Natural killer cell (primary cell): ENCODE results near the gene TAP1. TPM values are rescaled to one million over a fixed set of nuclear protein-coding genes. Genes with fewer than 3 reads are reported as not detected.

Experiments
- ATAC-seq, 3 donors: fragments of 150-1000 bp in 2 of 3; fragments of 200-7000 bp in 1 of 3; cut with Tn5 transposase; 1 replicate in 1 of 3; 2 replicates in 2 of 3; pipeline ENCODE4 v1.10.0; 2021; ENCODE audit warnings: mild to moderate bottlenecking in 2 of 3, moderate library complexity in 2 of 3
- DNase-seq, 2 donors: peaks; one replicate each; pipeline versions ENCODE4 v3.0.0 to v3.0.0-alpha.2; 2013 to 2021; ENCODE audit warnings: mixed read lengths in 1 of 2
- H3K27ac ChIP-seq: one replicate; pipeline ENCODE4 v1.5.1; 2013; ENCODE audit warnings: mild to moderate bottlenecking, low read length
- H3K27me3 ChIP-seq: one replicate; pipeline ENCODE4 v1.6.1; 2013; ENCODE audit warnings: low read length; ENCODE audit not compliant: control insufficient read depth, insufficient read depth
- H3K36me3 ChIP-seq: one replicate; pipeline ENCODE4 v1.6.1; 2013; ENCODE audit warnings: low read length; ENCODE audit not compliant: control insufficient read depth, insufficient read depth
- H3K4me1 ChIP-seq: one replicate; pipeline ENCODE4 v1.6.1; 2013; ENCODE audit warnings: low read length; ENCODE audit not compliant: control insufficient read depth, insufficient read depth
- H3K4me3 ChIP-seq: one replicate; pipeline ENCODE4 v1.5.1; 2013; ENCODE audit warnings: low read length
- H3K9me3 ChIP-seq: one replicate; pipeline ENCODE4 v1.6.1; 2013; ENCODE audit warnings: low read length; ENCODE audit not compliant: control insufficient read depth, insufficient read depth
- H3K27ac Mint-ChIP-seq, 2 donors: one replicate each; pipeline ENCODE4 v1.8.0; 2022; ENCODE audit warnings: mild to moderate bottlenecking in 2 of 2, mixed read lengths in 2 of 2, moderate library complexity in 1 of 2
- H3K27me3 Mint-ChIP-seq, 2 donors: one replicate each; pipeline ENCODE4 v1.8.0; 2022; ENCODE audit warnings: low read depth in 2 of 2, mixed read lengths in 2 of 2
- H3K36me3 Mint-ChIP-seq: one replicate; pipeline ENCODE4 v1.8.0; 2022; ENCODE audit warnings: mixed read lengths
- H3K4me1 Mint-ChIP-seq, 2 donors: one replicate each; pipeline ENCODE4 v1.8.0; 2022; ENCODE audit warnings: mixed read lengths in 2 of 2
- H3K4me3 Mint-ChIP-seq: one replicate; pipeline ENCODE4 v1.8.0; 2022; ENCODE audit warnings: mild to moderate bottlenecking, moderate library complexity, mixed read lengths
- H3K9me3 Mint-ChIP-seq, 2 donors: one replicate each; pipeline ENCODE4 v1.8.0; 2022; ENCODE audit warnings: mixed read lengths in 2 of 2
- WGBS: methylation state at CpG from one replicate; pipeline ENCODE4 v1.1.7; 2013; ENCODE audit warnings: missing lambda C conversion rate; ENCODE audit not compliant: insufficient coverage; 5-methylcytosine and 5-hydroxymethylcytosine counted together
- intact Hi-C: fragments of 100-400 bp; cut with micrococcal nuclease; formaldehyde crosslinking; loops from one replicate; pipeline ENCODE4 v1.14.2; 2022
- total RNA-seq, 4 donors: library from RNA; stranded (reverse); fragments of 120-200 nt in 1 of 4; gene quantifications; one replicate each; pipeline versions ENCODE4 v1.2.3 to v1.2.4, GENCODE V29; 2013 to 2022
- TF ChIP-seq, protein P1 (sequence below): fragments of 200-600 bp; IDR thresholded peaks from one replicate; pipeline ENCODE4 v1.8.0; 2022; ENCODE audit warnings: antibody characterized with exemption

The TAP1 gene
- total RNA-seq, 3 donors from 2014 or later (not counting 1 experiment from before 2014, with no cell fraction given): 134 to 193 (median 179) TPM

DNA sequence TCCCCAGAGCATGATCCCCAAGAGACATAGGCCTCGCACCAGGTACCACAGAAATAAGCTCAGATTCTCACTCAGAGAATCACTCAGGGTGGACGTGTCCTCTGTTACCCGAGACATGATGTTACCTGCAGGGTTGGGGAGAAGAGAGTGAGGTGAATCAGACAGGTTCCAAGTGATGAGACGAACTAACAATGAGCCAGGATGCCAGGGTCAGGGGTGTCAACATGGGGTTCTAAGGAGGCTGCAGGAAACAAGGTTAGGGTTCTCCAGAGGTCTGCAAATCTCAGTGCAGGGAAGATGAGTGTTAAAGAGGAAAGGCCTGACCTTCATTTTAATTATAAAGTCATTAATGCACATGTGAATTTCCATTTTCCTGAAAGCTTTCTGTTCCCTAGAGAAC is 2.5 kb downstream of the TAP1 start:
- whole genome bisulfite sequencing: 88% methylated on average over 4 of the region's 4 CpGs
- peak overlapping the region; percentile 1 for H3K27ac ChIP-seq

DNA sequence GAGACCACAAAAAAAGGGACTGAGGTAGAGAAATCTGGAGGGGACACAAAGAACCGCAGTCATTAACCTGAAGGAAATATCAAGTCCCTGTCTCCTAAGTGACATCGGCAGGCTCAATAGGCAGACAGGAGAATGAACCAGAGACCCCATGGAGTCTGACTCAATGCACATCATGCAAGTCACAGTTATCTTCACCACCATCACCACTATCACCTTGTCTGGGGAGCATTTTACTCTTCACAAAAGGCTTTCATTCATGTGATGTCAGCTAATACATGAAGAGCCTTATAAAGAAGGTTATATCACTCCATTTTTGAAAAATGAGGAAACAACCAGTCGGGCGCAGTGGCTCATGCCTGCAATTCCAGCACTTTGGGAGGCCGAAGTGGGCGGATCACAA is 4.4 kb downstream of the TAP1 start:
- no peak for DNase-seq
- Mint-ChIP-seq H3K27me3 (no peaks in the 10 kb centered on the region), H3K27ac (peak overlapping the region; percentile 96 to 100), H3K36me3 (peaks cover 40% of the 10 kb centered on the region), H3K4me3 (peak overlapping the region; percentile 33), H3K9me3 (no peaks in the 10 kb centered on the region), H3K4me1 (peaks cover 82 to 91% of the 10 kb centered on the region in 2 donors)
- Histone ChIP-seq H3K27me3 (no peaks in the 10 kb centered on the region), H3K36me3 (peaks cover 72% of the 10 kb centered on the region), H3K4me3 (no peak overlapping the region), H3K4me1 (peaks cover 75% of the 10 kb centered on the region), H3K9me3 (no peaks in the 10 kb centered on the region), H3K27ac (no peak overlapping the region)
- TF ChIP-seq, protein P1, sequence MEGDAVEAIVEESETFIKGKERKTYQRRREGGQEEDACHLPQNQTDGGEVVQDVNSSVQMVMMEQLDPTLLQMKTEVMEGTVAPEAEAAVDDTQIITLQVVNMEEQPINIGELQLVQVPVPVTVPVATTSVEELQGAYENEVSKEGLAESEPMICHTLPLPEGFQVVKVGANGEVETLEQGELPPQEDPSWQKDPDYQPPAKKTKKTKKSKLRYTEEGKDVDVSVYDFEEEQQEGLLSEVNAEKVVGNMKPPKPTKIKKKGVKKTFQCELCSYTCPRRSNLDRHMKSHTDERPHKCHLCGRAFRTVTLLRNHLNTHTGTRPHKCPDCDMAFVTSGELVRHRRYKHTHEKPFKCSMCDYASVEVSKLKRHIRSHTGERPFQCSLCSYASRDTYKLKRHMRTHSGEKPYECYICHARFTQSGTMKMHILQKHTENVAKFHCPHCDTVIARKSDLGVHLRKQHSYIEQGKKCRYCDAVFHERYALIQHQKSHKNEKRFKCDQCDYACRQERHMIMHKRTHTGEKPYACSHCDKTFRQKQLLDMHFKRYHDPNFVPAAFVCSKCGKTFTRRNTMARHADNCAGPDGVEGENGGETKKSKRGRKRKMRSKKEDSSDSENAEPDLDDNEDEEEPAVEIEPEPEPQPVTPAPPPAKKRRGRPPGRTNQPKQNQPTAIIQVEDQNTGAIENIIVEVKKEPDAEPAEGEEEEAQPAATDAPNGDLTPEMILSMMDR: no peak
- intact Hi-C loops: no loop called here
- ATAC-seq: no peak
- WGBS: 81% methylated on average over 6 of the region's 6 CpGs

More for the DNA sequence above, 2.5 kb downstream of the TAP1 start:
- Mint-ChIP-seq H3K27me3 (no peaks in the 10 kb centered on the region), H3K27ac (peak overlapping the region; percentile 100), H3K4me3 (peak overlapping the region; percentile 99), H3K36me3 (peaks cover 40% of the 10 kb centered on the region), H3K4me1 (peaks cover 80 to 91% of the 10 kb centered on the region in 2 donors), H3K9me3 (no peaks in the 10 kb centered on the region)
- Histone ChIP-seq H3K36me3 (peaks cover 63% of the 10 kb centered on the region), H3K9me3 (no peaks in the 10 kb centered on the region), H3K4me3 (no peak overlapping the region), H3K27me3 (no peaks in the 10 kb centered on the region), H3K4me1 (peaks cover 79% of the 10 kb centered on the region)
- intact Hi-C loops: loop anchor here (5.0 kb wide), 1 partner anchor 351 kb away; the partner anchor contains the start of genes HSD17B8, RXRB and SLC39A7
- DNase-seq (no peak), ATAC-seq (no peak)
- TF ChIP-seq, protein P1: no peak

DNA sequence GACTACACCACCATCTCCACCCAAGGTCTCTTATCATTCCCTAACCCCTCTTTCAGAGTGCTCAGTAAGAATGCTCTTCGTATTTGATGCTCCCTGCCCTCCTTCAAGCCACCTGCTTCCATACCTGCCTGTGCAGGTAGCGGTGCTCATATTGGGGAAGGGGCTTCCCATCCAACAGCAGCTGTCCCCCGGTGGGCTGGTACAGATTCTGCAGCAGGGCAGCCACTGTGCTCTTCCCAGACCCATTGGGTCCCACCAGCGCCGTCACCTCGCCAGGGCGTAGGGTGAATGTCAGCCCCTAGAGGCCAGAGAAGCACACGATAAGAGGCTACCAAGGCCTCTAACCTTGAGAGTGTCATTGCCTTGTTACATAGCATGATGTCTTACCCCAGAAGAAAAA is 5.7 kb downstream of the TAP1 start:
- Mint-ChIP-seq H3K9me3 (no peaks in the 10 kb centered on the region), H3K27ac (peak overlapping the region; percentile 96 to 100), H3K36me3 (peaks cover 40% of the 10 kb centered on the region), H3K4me3 (peak overlapping the region; percentile 21), H3K4me1 (peaks cover 92 to 96% of the 10 kb centered on the region in 2 donors), H3K27me3 (no peaks in the 10 kb centered on the region)
- Histone ChIP-seq H3K4me3 (no peak overlapping the region), H3K27ac (peak overlapping the region; percentile 0), H3K27me3 (no peaks in the 10 kb centered on the region), H3K9me3 (no peaks in the 10 kb centered on the region), H3K36me3 (peaks cover 72% of the 10 kb centered on the region), H3K4me1 (peaks cover 77% of the 10 kb centered on the region)
- TF ChIP-seq, protein P1: no peak
- DNase-seq (no peak), ATAC-seq (no peak)
- whole genome bisulfite sequencing: 91% methylated on average over 8 of the region's 8 CpGs
- intact Hi-C loops: no loop called here

DNA sequence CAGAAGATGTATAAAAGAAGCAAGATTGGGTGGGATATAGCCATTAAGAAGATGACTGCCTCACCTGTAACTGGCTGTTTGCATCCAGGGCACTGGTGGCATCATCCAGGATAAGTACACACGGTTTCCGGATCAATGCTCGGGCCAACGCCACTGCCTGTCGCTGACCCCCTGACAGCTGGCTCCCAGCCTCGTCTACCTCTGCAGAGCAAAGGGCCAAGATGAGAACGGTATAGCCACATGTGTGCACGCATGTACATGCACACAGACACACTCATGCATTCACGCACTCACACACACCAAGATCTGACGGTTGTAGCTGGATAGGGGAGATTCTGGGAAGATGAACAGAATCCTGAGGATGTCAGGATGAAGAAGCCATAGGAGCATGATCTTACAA is 6.5 kb downstream of the TAP1 start:
- H3K4me3 ChIP-seq: no peak overlapping the region
- H3K36me3 ChIP-seq: peaks cover 76% of the 10 kb centered on the region
- no peaks in the 10 kb centered on the region for H3K9me3 Mint-ChIP-seq

More for the DNA sequence above, 6.5 kb downstream of the TAP1 start:
- H3K4me1 Mint-ChIP-seq: peaks cover 92 to 96% of the 10 kb centered on the region in 2 donors
- Histone ChIP-seq H3K9me3 (no peaks in the 10 kb centered on the region), H3K27ac (peak overlapping the region; percentile 99), H3K4me1 (peaks cover 80% of the 10 kb centered on the region), H3K27me3 (no peaks in the 10 kb centered on the region)
- no peak for ATAC-seq
- WGBS: 94% methylated on average over 9 of the region's 10 CpGs
- peak overlapping the region; percentile 96 to 100 for H3K27ac Mint-ChIP-seq
- no peak for DNase-seq
- TF ChIP-seq, protein P1: no peak
- H3K27me3 Mint-ChIP-seq: no peaks in the 10 kb centered on the region
- H3K4me3 Mint-ChIP-seq: peak overlapping the region; percentile 21
- H3K36me3 Mint-ChIP-seq: peaks cover 42% of the 10 kb centered on the region
- intact Hi-C loops: no loop called here
